ENCODE results near the gene AASDHPPT. TPM values are rescaled to one million over a fixed set of nuclear protein-coding genes. Genes with fewer than 3 reads are reported as not detected.

AASDHPPT gene
- total and polyA plus RNA-seq, 2 of the 4 experiments (the other 2 are of a cell fraction) = 22.0 to 56.3 TPM

DNA sequence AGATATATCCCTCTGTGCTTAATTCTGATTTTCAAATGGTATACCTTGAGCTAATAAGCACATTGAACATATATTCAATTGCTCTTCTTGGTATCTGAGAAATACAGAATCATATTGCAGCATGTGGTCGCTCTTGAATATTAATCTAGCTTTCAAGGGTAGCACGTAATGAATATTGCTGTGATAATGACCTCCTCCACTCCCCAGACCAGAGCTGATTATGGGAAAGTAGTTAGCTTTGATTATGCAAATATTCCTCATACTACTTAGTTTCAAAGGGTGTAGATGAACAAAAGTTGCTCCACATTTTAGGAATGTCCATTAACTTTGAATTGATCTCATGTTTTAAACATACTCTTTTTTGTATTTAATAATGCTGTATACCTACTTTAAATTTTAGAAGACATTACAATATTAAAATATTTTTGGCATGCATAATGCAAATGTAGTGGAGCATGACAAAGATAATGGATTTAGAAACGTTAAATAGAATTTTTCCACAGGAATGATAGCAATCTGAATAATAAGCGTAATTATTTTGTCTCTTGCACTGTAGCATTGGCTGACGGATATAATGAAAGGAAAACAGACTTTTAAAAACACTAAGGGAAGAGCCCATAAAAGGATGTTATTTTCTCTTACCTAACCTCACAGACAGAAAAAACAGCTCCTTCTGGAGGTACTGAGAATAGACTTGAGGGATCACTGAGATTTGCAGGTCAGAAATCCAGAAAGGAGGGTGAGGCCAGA, 27.6 kb upstream of the AASDHPPT start:
- TF ChIP-seq BHLHE40 (IDR thresholded peaks at IDR 0.05; ENCODE audit: low read depth, low read length) (no peak), MAZ (IDR thresholded peaks at IDR 0.05; ENCODE audit: borderline replicate concordance, low read depth, low read length) (no peak), CEBPB (IDR thresholded peaks at IDR 0.05; ENCODE audit: low read depth, low read length) (no peak), RAD21 (IDR thresholded peaks at IDR 0.05; ENCODE audit: low read length) (no peak), NFE2L2 (IDR thresholded peaks at IDR 0.05; ENCODE audit: low read depth, low read length) (no peak), POLR2A (IDR thresholded peaks at IDR 0.05; ENCODE audit: low read depth, low read length) (no peak), MXI1 (IDR thresholded peaks at IDR 0.05; ENCODE audit: borderline replicate concordance, low read depth, low read length) (no peak), RFX5 (IDR thresholded peaks at IDR 0.05; ENCODE audit: low read depth, low read length) (no peak), SMC3 (IDR thresholded peaks at IDR 0.05; ENCODE audit: low read depth, low read length) (no peak), RCOR1 (IDR thresholded peaks at IDR 0.05; ENCODE audit: insufficient replicate concordance, low read length) (no peak), CHD1 (IDR thresholded peaks at IDR 0.05; ENCODE audit: low read depth, low read length) (no peak), FOS (IDR thresholded peaks at IDR 0.05; ENCODE audit: low read depth, low read length) (no peak), MAFK (IDR thresholded peaks at IDR 0.05; ENCODE audit: low read depth, low read length) (no peak)
- TF ChIP-seq, protein P1, sequence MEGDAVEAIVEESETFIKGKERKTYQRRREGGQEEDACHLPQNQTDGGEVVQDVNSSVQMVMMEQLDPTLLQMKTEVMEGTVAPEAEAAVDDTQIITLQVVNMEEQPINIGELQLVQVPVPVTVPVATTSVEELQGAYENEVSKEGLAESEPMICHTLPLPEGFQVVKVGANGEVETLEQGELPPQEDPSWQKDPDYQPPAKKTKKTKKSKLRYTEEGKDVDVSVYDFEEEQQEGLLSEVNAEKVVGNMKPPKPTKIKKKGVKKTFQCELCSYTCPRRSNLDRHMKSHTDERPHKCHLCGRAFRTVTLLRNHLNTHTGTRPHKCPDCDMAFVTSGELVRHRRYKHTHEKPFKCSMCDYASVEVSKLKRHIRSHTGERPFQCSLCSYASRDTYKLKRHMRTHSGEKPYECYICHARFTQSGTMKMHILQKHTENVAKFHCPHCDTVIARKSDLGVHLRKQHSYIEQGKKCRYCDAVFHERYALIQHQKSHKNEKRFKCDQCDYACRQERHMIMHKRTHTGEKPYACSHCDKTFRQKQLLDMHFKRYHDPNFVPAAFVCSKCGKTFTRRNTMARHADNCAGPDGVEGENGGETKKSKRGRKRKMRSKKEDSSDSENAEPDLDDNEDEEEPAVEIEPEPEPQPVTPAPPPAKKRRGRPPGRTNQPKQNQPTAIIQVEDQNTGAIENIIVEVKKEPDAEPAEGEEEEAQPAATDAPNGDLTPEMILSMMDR (conservative IDR thresholded peaks at IDR 0.05; ENCODE audit: low read depth, low read length) = no peak
- TF ChIP-seq, protein P2, sequence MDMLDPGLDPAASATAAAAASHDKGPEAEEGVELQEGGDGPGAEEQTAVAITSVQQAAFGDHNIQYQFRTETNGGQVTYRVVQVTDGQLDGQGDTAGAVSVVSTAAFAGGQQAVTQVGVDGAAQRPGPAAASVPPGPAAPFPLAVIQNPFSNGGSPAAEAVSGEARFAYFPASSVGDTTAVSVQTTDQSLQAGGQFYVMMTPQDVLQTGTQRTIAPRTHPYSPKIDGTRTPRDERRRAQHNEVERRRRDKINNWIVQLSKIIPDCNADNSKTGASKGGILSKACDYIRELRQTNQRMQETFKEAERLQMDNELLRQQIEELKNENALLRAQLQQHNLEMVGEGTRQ (IDR thresholded peaks at IDR 0.05; ENCODE audit: low read depth, low read length) = no peak
- TF ChIP-seq, protein P3, sequence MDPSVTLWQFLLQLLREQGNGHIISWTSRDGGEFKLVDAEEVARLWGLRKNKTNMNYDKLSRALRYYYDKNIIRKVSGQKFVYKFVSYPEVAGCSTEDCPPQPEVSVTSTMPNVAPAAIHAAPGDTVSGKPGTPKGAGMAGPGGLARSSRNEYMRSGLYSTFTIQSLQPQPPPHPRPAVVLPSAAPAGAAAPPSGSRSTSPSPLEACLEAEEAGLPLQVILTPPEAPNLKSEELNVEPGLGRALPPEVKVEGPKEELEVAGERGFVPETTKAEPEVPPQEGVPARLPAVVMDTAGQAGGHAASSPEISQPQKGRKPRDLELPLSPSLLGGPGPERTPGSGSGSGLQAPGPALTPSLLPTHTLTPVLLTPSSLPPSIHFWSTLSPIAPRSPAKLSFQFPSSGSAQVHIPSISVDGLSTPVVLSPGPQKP (IDR thresholded peaks at IDR 0.05; ENCODE audit: borderline replicate concordance, low read depth, low read length) = no peak
- H3K79me1 ChIP-seq (ENCODE audit: low read depth in 1 of 2, low read length in 2 of 2) = no peaks in the 10 kb centered on the region
- no peak overlapping the region for H2BK120ac ChIP-seq (ENCODE audit: low read depth, low read length)
- H3K9me1 ChIP-seq (ENCODE audit: insufficient read depth, low read length) = no peaks in the 10 kb centered on the region
- H3K4me3 ChIP-seq (ENCODE audit: insufficient read depth, low read depth, low read length) = no peak overlapping the region
- in situ Hi-C loops (cut with MboI; ENCODE audit: low sequenced_read_pairs) = no loop called here
- no peak overlapping the region for H3K4me2 ChIP-seq (ENCODE audit: low read depth, low read length)
- no peak overlapping the region for H3K4ac ChIP-seq (ENCODE audit: low read depth, low read length)
- no peak overlapping the region for H3K18ac ChIP-seq (ENCODE audit: low read depth, low read length)
- DNase-seq (no peak), ATAC-seq (ENCODE audit: low read depth) (no peak)
- no TSS peak for BruUV-seq (replicated peaks)
- no peak overlapping the region for H2BK5ac ChIP-seq (ENCODE audit: low read depth, low read length, poor library complexity, severe bottlenecking)
- H3K23ac ChIP-seq (ENCODE audit: low read depth, low read length) = no peak overlapping the region
- intact Hi-C loops (cut with micrococcal nuclease) = no loop called here
- no peak overlapping the region for H4K8ac ChIP-seq (ENCODE audit: low read depth in 2 of 2, low read length in 2 of 2)
- no peak overlapping the region for H3K56ac ChIP-seq (ENCODE audit: extremely low read depth, insufficient read depth, low read length)
- no peak overlapping the region for H2BK15ac ChIP-seq (ENCODE audit: low read depth, low read length)
- no peak overlapping the region for H3K27ac ChIP-seq (ENCODE audit: insufficient read depth, low read length)
- H4K5ac ChIP-seq (ENCODE audit: low read depth, low read length) = no peak overlapping the region
- H3K27me3 ChIP-seq (ENCODE audit: control insufficient read depth, insufficient read depth, low read length) = no peaks in the 10 kb centered on the region
- dilution Hi-C loops (cut with HindIII; ENCODE audit: low sequenced_read_pairs, unreplicated experiment) = no loop called here
- no CpG with 5 or more reads among the region's 5 CpGs for WGBS, 2 experiments (ENCODE audit: extremely low coverage in 2 of 2, insufficient read length in 1 of 2)
- POLR2A ChIA-PET (ENCODE audit: unreplicated experiment) = no interaction called here
- H3K4me1 ChIP-seq (ENCODE audit: control insufficient read depth, insufficient read depth, low read length) = no peaks in the 10 kb centered on the region
- H3K9ac ChIP-seq (ENCODE audit: low read depth, low read length) = no peak overlapping the region
- no peak overlapping the region for H4K91ac ChIP-seq (ENCODE audit: insufficient read depth, low read depth, low read length)
- H2AK9ac ChIP-seq (replicated peaks; ENCODE audit: low read depth, low read length, poor library complexity) = no peak overlapping the region
- H3K9me3 ChIP-seq (ENCODE audit: control insufficient read depth, insufficient read depth, low read length) = no peaks in the 10 kb centered on the region
- no peak overlapping the region for H2AFZ ChIP-seq (replicated peaks; ENCODE audit: low read length, poor library complexity)
- no peak overlapping the region for H2AK5ac ChIP-seq (ENCODE audit: low read depth, low read length)
- no peak overlapping the region for H2BK20ac ChIP-seq (ENCODE audit: low read depth, low read length)
- no peak overlapping the region for H3K14ac ChIP-seq (replicated peaks; ENCODE audit: low read depth, low read length)
- no peaks in the 10 kb centered on the region for H3K36me3 ChIP-seq (ENCODE audit: control insufficient read depth, insufficient read depth, low read length)
- CTCF ChIA-PET = interaction anchor here (0.6 kb wide), 1 partner anchor 18 kb away, joined by 3 read pairs; no protein-coding TSS in a partner anchor
- H4K20me1 ChIP-seq (ENCODE audit: insufficient read depth, low read length) = no peaks in the 10 kb centered on the region
